GM23338 (cell line): ENCODE results near the gene TAS2R41.

ENCODE experiments used
- TF ChIP-seq, protein P1 (sequence below), 2 experiments: fragments of 200-600 bp in 1 of 2; sonication (generic) in 1 of 2; conservative IDR thresholded peaks; 2 replicates each; pipeline versions ENCODE4 v1.5.1 to v1.6.1; 2016 to 2017; ENCODE audit warnings: antibody characterized with exemption in 2 of 2, low read depth in 2 of 2, mild to moderate bottlenecking in 2 of 2, moderate library complexity in 1 of 2
- TF ChIP-seq, protein P2 (sequence below): IDR thresholded peaks from one replicate; pipeline ENCODE4 v1.6.1; 2018; ENCODE audit warnings: antibody characterized with exemption; ENCODE audit not compliant: unreplicated experiment

DNA sequence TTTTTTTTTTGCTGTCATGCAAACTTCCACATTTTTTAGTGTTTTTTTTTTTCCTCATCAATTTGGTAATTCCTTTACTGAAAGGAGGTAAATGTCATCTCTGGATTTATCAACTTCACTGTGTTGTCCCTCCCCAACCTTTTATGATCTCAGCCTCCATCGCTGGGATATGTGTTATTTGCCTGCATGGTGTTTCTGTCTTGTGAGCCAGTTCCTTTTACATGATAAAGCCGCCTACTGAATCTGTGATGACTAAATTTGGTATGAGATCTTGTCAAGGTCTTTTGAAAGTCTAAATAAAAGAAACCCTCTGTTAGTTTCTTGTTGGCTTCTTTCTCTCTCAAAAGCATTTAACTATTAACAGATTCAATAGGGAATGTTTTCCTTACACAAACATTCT lies 39.3 kb downstream of the TAS2R41 start:
- TF ChIP-seq, protein P1, sequence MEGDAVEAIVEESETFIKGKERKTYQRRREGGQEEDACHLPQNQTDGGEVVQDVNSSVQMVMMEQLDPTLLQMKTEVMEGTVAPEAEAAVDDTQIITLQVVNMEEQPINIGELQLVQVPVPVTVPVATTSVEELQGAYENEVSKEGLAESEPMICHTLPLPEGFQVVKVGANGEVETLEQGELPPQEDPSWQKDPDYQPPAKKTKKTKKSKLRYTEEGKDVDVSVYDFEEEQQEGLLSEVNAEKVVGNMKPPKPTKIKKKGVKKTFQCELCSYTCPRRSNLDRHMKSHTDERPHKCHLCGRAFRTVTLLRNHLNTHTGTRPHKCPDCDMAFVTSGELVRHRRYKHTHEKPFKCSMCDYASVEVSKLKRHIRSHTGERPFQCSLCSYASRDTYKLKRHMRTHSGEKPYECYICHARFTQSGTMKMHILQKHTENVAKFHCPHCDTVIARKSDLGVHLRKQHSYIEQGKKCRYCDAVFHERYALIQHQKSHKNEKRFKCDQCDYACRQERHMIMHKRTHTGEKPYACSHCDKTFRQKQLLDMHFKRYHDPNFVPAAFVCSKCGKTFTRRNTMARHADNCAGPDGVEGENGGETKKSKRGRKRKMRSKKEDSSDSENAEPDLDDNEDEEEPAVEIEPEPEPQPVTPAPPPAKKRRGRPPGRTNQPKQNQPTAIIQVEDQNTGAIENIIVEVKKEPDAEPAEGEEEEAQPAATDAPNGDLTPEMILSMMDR (conservative IDR thresholded peaks at IDR 0.05; ENCODE audit: low read depth in 2 of 2): no peak
- TF ChIP-seq, protein P2, sequence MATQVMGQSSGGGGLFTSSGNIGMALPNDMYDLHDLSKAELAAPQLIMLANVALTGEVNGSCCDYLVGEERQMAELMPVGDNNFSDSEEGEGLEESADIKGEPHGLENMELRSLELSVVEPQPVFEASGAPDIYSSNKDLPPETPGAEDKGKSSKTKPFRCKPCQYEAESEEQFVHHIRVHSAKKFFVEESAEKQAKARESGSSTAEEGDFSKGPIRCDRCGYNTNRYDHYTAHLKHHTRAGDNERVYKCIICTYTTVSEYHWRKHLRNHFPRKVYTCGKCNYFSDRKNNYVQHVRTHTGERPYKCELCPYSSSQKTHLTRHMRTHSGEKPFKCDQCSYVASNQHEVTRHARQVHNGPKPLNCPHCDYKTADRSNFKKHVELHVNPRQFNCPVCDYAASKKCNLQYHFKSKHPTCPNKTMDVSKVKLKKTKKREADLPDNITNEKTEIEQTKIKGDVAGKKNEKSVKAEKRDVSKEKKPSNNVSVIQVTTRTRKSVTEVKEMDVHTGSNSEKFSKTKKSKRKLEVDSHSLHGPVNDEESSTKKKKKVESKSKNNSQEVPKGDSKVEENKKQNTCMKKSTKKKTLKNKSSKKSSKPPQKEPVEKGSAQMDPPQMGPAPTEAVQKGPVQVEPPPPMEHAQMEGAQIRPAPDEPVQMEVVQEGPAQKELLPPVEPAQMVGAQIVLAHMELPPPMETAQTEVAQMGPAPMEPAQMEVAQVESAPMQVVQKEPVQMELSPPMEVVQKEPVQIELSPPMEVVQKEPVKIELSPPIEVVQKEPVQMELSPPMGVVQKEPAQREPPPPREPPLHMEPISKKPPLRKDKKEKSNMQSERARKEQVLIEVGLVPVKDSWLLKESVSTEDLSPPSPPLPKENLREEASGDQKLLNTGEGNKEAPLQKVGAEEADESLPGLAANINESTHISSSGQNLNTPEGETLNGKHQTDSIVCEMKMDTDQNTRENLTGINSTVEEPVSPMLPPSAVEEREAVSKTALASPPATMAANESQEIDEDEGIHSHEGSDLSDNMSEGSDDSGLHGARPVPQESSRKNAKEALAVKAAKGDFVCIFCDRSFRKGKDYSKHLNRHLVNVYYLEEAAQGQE: no peak
